ENCODE data around the gene TEX22. TPM values are rescaled to one million over a fixed set of nuclear protein-coding genes. Genes with fewer than 3 reads are reported as not detected.

TEX22 gene
- total RNA-seq, 1 donor from 2014 or later: not detected

GRCh38 chr14:105376521-105377440 is 21.6 kb upstream of the TEX22 start:
- Histone ChIP-seq H3K36me3 (peaks cover 0 to 22% of the 10 kb centered on the region in 2 donors), H3K4me1 (no peaks in the 10 kb centered on the region), H3K27me3 (no peaks in the 10 kb centered on the region), H3K27ac (no peak overlapping the region), H3K9me3 (no peaks in the 10 kb centered on the region), H3K4me3 (no peak overlapping the region)
- TF ChIP-seq CTCF (IDR thresholded peaks at IDR 0.05): no peak
- DNase-seq (ENCODE audit: low spot score in 2 of 2): no peak
- intact Hi-C loops (cut with DNase I): no loop called here

GRCh38 chr14:105377555-105378182 is 20.7 kb upstream of the TEX22 start:
- H3K36me3 ChIP-seq: peaks cover 4 to 29% of the 10 kb centered on the region in 2 donors
- H3K4me1 ChIP-seq: no peaks in the 10 kb centered on the region
- H3K27me3 ChIP-seq: no peaks in the 10 kb centered on the region
- intact Hi-C loops (cut with DNase I): no loop called here
- no peak for DNase-seq (ENCODE audit: low spot score in 2 of 2)
- H3K9me3 ChIP-seq: no peaks in the 10 kb centered on the region
- TF ChIP-seq CTCF (IDR thresholded peaks at IDR 0.05): no peak
- H3K27ac ChIP-seq: no peak overlapping the region
- H3K4me3 ChIP-seq: no peak overlapping the region

DNA sequence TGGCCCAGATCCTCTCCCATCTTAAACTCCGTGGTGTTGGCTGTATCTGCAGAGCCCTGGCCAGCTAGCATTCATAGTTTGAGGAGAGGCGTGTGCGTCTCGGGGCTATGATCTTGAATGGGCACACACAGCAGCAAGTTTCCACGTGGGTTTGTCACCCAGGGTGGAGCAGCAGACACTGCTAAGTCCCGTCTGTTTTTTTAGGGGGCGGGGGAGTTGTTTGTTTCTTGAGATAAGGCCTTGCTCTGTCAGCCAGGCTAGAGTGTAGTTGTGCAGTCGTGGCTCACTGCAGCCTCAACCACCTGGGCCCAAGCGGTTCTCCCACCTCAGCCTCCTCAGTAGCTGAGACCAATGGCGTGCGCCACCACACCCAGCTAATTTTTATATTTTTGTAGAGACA is 20.1 kb upstream of the TEX22 start:
- Histone ChIP-seq H3K4me3 (no peak overlapping the region), H3K36me3 (peaks cover 9 to 34% of the 10 kb centered on the region in 2 donors), H3K4me1 (no peaks in the 10 kb centered on the region), H3K27me3 (no peaks in the 10 kb centered on the region), H3K27ac (no peak overlapping the region), H3K9me3 (no peaks in the 10 kb centered on the region)
- no peak for DNase-seq (ENCODE audit: low spot score in 2 of 2)
- intact Hi-C loops (cut with DNase I): no loop called here
- no peak for TF ChIP-seq CTCF (IDR thresholded peaks at IDR 0.05)

GRCh38 chr14:105378873-105379685 is 19.3 kb upstream of the TEX22 start:
- Histone ChIP-seq H3K9me3 (no peaks in the 10 kb centered on the region), H3K36me3 (peaks cover 18 to 41% of the 10 kb centered on the region in 2 donors), H3K27me3 (no peaks in the 10 kb centered on the region), H3K4me1 (no peaks in the 10 kb centered on the region), H3K27ac (no peak overlapping the region), H3K4me3 (no peak overlapping the region)
- no peak for TF ChIP-seq CTCF (IDR thresholded peaks at IDR 0.05)
- intact Hi-C loops (cut with DNase I): no loop called here
- DNase-seq (ENCODE audit: low spot score in 2 of 2): no peak

DNA sequence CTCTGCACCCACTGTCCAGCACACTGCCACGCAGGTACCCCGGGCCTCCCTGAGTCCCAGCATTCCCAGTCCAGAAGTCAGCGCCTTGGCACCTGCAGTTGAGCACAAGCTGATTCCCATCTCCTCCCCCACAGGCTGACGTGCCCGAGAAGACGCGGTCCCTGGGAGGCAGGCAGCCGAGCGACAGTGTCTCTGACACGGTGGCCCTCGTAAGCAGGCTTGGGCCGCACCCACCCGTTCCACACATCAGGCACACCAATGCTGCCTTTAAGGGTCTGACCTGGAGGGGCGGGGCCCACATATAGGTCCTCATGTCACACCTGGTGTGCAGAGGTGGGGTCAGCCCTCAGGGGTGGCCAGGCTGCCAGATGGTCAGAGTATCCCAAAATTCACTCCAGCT is 18.4 kb upstream of the TEX22 start:
- no peak for TF ChIP-seq CTCF (IDR thresholded peaks at IDR 0.05)
- H3K4me3 ChIP-seq: no peak overlapping the region
- intact Hi-C loops (cut with DNase I): no loop called here
- DNase-seq (ENCODE audit: low spot score in 2 of 2): no peak
- H3K27me3 ChIP-seq: no peaks in the 10 kb centered on the region
- H3K4me1 ChIP-seq: no peaks in the 10 kb centered on the region
- H3K36me3 ChIP-seq: peaks cover 25 to 50% of the 10 kb centered on the region in 2 donors
- H3K27ac ChIP-seq: no peak overlapping the region
- H3K9me3 ChIP-seq: no peaks in the 10 kb centered on the region

All from ascending aorta (tissue), 2 donors.